Activated naive CD8-positive, alpha-beta T cell treated with anti-CD3 and anti-CD28 coated beads, Interleukin-2, amount 50 U/mL, for 16 hours (primary cell): ENCODE data around the gene SMKR1.
"Not testable (repeated sequence)": the region's sequence is repeated elsewhere in the genome, so short reads cannot be mapped to it uniquely, and the experiment has no call there.

Experiments
- DNase-seq: peaks from one replicate; pipeline ENCODE4 v3.0.0-alpha.2; 2020; ENCODE audit warnings: low read depth, low spot score

Gene SMKR1

DNA sequence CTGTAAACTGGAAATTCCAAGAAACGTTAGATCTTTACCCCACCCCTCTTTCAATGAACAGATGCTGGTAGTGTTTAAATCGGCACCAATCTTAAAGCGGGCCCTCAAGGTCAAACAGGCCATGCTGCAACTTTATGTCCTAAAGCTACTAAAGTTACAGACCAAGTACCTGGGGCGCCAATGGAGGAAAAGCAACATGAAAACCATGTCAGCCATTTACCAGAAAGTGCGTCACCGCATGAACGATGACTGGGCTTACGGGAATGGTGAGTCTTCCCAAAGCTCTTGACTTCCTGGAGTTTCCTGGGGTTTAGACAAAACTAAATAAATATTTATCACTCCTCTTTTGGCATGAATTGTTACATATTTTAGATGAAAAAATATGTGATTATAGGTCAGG, 19.6 kb upstream of the SMKR1 start:
- DNase-seq = no peak

DNA sequence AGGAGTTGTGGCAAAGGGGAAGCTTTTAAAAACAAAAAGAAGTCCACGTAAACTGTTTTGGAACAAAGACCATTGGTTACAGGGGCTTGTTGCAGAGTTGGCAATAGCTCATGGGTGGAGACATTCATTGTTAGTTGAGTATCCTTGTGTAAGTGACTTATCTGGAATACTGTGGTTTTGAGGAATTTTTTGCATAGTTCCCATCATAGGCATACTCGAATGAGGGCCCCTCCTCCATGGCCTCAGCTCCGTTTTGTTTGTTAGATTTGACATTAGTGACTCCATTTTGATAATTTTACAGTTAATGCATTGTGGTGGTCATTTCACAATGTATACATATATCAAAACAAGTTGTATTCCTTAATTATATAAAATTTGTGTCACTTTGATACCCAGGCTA, 12.8 kb upstream of the SMKR1 start:
- no peak for DNase-seq

DNA sequence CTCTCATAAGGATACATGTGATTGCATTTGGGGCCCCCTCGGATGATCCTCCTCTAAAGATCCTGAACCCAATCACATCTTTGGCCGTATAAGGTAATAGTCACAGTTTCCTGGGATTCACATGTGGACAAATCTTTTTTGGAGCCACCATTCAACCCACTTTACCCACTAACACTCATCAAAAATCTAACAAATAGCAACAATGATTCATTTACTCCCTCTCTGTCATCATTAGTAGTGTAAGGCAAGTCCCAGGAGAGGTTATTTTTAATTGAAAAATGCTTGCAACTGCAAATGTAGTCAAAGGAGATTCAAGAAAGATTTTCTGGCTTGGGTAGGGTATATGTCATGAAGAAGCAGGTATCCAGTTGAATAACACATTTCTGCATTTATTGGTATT, 9.9 kb upstream of the SMKR1 start:
- DNase-seq = no peak

DNA sequence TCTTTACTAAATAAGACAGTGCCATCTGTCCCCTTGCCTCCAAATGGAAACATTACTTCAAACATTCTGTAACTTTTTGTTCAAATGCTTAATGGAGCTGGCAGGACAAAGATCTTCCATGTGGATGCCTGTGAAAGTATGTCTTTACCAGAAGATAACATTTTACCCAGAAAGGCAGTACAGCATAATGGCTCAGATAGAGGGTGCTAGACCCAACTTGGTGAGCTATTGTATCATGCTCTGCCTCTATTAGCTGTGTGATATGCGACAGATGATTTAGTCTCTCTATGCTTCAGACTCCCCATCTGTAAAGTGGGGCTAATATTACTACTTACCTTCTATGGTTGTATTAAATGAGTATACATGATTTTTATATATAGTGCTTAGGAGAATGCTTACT, 8.8 kb upstream of the SMKR1 start:
- no peak for DNase-seq

DNA sequence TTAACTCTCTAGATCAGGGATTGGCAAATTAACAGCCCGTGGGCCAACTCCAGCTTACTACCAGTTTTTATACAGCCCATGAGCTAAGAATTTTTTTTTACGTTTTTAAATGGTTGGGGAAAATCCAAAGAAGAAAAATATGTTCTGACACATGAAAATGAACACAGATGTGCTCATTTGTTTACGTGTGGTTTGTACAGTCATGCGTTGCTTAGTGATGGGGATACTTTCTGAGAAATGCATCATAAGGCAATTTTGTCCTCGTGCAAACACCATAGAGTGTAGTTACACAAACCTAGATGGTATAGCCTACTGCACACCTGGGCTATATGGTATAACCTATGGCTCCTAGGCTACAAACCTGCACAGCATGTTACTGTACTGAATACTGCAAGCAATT, 8.3 kb upstream of the SMKR1 start:
- DNase-seq = no peak

DNA sequence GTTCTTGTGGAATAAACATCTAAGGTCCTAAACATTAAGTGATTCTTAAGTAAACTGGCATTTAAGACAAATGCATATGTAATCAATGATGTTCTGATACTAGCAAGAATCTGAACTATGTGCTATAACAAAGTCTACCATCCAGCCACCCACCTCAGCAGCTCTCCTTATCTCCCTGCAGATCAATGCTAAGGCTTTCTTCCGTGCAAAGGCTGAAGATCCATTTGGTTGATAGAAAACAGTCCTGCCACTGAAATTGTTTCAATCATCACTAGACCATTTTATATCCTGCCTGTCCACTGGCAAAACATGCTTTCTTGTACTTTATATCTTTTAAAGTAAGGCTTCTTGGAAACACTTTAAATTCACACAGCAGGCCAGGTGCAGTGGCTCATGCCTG, 6.3 kb upstream of the SMKR1 start:
- DNase-seq = no peak

DNA sequence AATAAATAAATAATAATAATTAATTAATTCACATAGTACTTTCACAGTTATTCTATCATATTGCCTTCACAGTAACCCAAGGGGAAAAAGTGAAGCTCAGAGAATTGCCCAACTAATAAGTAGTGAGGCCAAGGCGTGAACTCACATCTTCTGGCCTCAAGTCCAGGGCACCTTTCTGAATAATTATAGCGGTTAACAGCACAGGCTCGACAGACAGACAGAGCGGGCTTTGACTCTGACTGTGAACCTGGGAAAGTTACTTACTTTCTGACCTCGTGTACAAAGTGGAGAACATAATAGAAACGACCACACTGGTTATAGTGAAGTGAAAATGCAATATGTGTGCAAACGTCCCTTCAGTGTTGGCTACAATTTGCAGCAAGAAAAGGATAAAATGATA, 5.7 kb upstream of the SMKR1 start:
- no peak for DNase-seq

DNA sequence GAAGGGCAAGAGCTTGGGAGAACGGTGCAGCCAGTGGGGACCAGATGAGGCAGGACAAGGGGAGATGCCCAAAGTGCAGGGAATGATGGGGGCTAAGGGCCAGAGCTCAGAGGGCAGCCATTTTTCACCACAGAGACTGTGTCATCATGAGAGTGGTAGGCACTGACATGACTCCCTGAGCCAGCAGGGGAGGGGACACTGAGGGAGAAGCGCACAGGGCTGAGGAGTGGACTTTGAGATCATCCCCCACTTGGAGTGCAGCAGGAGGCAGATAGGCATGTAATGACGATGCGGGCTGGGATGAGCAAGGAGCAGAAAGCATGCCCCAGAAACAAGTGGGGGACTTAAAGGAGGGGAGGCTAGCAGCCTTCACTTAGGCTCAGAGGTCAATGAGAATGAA, 5.2 kb upstream of the SMKR1 start:
- no peak for DNase-seq

DNA sequence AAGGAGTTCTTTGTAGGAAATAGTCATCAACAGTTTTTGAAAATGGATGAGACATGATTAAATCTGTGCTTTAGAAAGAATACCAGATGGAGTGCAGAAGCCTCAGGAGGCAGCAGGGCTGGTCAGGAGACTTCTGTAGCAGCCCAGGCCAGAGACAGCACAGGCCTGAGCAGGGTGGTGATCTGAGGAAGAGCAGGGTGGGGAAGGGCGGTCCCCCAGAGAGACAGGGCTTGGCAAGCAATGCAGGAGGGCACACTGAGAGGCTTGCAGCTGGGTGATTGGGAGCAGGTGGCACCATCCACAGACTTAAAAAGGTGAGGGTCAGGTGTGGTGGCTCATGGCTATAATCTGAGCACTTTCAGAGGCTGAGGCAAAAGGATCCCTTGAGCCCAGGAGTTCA, 4.3 kb upstream of the SMKR1 start:
- no peak for DNase-seq

DNA sequence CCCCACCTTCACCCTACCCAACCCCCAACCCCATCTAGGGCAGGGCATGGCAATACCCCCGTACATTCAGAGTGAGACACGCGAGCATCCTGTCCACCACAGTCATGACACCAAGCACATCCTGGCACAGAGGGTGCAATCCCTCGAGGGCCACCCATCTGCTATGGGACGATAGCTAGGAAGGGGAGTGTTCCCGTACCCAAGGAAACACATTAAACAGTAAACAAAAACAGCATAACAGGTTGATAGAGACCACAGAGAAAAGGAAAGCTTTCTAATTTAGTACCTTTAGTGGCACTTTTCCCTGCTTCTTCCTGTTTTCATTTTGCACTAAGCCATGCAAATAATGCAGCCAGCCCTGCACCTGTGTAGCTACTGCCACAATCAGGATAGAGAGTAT, 2.3 kb upstream of the SMKR1 start:
- no peak for DNase-seq

DNA sequence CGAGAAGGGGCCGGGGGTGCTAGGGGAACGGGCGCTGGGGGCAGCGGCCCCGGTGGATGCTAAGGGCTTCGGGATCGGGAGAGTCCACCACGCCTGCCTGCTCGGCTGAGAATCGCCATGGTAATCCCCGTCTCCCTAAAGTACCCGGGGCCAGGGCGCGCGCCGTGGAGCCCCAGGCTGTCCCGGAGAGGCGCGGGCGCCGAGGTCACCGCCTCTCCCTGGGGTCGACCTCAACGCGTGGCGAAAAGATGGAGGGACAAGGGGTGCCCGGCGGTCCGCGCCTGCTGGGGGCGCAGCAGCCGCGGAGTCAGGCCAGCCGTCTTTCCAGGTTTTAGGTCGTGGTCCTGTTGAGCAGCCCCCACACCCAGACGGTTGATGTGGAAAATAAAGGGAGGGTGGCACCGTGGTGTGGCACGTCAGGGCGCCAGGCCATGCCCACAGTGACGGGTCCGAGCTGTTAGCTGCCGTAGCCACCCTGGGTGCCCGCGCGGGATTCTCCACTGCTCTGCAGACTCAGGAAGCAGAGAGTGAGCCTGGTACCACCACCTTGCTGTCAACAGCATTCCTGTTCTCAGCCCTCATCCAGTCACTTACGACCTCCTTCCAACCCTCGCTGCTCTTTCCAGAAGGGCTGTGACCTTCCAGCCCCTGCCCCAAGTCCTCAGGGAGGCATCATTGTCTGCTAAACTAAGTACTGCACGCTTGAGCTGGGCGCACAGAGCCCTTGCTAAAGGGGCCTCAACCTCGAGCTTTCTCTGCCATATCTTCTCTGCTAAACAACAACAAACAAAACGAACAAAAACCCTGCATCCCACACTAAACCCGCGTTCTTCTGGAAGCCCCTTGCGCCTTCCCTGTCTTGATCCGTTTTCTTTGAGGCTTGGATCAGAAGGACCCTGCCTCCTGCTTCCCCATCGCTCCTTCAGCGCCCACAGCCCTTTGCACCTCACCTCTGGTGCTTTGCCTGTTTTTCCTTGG, 666 bp downstream of the SMKR1 start:
- no peak for DNase-seq

DNA sequence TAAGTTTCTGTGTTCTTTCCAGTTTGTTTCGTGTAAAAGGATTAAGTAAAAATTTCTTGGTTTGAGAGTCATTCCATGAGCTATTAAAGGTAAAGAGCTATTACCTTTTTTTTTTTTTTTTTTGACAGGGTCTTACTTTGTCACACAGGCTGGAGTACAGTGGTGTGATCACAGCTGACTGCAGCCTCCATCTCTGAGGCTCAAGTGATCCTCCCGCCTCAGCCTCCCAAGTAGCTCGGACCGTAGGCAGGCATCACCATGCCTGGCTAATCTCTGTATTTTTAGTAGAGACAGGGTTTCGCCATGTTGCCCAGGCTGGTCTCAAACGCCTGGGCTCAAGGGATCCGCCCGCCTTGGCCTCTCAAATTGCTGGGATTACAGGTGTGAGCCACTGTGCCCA, 1.4 kb downstream of the SMKR1 start:
- no peak for DNase-seq

DNA sequence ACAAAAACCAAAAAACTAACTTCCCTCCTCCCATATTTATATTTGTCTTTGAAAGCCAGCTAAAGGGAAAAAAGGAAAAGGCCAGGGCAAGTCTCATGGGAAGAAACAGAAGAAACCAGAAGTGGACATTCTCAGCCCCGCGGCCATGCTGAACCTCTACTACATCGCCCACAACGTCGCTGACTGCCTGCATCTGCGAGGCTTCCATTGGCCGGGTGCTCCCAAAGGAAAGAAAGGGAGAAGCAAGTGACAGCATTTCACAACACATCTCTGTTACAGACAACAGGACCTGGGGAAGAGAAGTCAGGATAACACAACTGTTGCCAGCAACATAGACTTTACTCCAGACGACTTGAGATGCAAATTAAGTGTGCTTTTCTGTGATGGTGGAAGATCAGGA, 9.9 kb downstream of the SMKR1 start:
- no peak for DNase-seq

DNA sequence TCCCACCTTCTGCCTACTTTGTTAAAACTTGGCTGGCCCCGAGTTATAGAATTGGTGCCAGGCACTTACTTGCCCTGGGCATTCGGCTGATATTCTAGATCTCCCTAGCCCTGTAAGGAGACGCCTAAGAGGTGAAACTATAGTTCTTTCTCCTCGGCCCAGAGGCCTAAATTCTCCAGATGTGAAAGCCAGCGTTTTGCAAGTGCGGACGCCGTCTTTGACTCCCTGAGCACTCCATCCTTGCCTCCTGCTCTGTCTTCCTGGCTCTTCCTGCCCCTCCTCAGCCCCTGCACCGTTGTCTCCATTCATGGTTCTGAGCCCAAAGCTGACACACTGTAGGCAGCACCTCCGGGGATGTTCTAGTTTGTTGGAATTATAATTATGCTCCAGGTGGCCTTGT, 11.2 kb downstream of the SMKR1 start:
- DNase-seq = no peak

DNA sequence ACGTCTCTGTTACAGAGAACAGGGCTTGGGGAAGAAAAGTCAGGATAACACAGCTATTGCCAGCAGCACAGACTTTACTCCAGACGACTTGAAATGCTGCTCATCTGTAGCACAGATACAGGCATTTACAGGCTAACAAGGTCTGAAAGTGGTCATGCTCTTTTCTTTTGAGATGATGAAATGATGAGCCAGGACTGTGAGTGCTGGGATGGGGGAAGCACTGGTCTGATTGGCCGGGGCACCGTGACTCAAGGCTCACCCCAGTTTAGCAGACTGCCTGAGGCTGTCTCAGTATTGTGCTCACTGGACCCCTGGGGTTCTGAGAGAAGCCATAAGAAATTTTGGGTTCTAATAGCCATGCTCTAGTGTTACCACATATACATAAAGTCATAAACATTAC, 12.4 kb downstream of the SMKR1 start:
- no peak for DNase-seq

DNA sequence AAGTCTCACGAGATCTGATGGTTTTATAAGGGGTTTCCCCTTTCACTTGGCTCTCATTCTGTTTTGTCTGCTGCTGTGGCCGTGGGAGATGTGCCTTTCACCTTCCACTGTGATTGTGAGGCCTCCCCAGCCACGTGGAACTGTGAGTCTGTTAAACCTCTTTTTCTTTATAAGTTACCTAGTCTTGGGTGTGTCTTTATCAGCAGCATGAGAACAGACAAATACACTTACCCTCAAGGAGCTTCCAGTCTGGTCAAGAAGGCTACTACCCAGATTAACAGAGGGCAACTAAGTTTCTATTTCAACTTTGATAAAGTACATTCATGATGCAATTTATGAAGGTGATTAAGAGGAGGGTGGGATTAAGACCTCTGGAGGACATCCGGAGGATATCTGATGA, 13.1 kb downstream of the SMKR1 start:
- no peak for DNase-seq

DNA sequence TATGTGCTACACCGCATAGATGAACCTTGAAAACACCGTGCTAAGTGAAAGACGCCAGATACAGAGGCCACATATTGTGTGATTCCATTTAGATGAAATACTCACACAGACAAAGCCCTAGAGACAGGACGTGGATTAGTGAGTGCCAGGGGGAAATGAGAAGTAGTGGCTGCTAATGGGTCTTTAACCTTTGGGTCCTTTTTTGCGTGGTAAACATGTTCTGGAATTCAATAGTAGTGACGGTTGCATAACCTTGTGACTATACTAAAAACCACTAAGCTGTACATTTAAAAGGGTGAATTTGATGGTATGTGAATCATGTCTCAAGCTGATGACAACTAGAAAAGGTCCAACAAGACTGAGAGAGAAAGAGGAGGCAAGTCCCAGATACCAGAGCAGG, 15.6 kb downstream of the SMKR1 start:
- no peak for DNase-seq

DNA sequence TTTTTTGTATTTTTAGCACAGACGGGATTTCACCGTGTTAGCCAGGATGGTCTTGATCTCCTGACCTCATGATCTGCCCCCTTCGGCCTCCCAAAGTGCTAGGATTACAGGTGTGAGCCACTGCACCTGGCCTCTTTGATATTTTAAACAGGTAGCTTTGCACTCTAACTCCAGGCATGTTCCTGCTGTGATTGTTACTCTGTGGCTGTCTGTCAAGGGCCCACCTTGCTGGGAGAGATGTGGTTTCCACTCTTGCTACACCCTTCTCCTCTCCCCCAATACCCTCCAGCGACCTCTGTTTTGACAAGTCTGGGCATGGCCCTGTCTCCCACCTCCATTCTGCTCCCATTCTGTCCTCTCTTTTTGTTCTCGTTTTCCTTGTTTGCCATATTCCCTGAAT, 17.1 kb downstream of the SMKR1 start:
- no peak for DNase-seq

DNA sequence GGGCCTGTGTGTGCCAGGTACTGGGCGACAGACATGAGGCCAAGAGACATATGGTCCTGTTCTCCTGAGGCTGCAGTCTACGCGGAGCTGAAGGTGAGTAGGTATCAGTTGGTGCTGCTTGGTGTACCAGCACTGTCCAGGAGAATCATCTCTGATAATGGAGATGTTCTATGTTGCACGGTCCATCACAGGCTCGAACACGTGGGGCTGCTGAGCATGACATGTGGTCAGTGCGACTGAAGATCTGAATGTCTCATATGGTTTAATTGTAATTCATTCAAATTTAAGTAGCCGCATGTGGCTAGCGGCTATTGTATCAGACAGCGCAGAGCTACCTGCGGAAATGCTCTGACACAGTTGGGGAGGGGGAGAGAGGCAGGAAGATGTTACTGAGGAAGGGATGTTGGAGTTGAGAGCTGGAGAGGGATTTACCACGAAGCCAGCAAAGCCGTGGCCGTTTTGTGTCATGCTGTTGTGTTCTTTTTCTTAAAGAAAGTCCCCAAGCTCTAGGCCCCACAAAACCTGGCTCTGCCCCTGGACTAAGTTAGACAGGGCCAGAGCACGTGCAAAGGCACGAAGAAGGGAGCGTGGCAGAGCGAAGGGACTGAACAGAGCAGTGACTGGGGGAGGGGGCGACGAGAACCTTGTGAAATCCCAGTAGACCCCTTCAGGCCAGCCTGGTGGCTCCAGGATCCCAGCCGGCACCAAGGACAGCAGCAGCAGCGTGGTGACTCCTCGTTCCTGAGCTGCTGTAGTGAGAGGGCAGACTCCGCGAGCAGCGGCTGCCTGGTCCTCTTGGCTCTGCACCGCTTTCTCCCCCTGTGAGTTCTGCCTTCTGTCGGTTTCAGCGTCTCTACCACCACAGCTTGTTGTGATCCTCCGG, 20.0 kb downstream of the SMKR1 start:
- DNase-seq = no peak

DNA sequence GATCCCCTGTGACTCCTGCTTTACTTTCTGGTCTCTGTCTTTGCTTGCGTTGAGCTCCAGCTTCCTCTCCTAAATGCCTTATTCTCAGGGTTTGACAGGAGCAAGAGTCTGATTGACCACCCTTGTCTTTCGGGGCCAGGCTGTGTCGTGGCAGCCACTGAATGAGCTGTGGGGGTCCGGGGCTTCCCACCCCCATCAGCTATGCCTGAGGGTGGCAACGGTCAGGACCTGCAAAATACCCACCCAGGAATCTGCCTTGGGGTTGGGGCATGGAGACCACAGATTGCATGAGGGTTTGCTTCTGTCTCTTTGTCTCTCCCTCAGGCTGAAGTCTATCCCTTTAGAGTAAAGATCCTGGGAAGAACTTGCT, 20.6 kb downstream of the SMKR1 start:
- DNase-seq = no peak

DNA sequence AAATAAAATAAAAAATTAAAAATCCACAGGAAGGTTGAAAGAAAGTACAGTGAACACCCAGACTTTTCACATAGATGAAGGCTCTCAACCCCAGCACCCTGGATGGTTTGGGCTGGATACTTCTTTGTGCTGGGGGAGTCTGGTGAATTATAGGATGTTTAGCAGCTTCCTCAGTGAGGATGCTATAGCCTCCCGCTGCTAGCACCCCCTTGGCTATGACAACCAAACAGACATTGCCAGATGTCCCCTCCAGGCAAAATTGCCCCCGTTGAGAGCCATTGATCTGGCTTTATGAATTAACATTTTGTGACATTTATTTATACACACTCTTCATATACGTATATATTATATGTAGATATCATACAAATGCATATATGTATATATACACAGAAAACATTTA, 21.6 kb downstream of the SMKR1 start:
- DNase-seq = no peak

DNA sequence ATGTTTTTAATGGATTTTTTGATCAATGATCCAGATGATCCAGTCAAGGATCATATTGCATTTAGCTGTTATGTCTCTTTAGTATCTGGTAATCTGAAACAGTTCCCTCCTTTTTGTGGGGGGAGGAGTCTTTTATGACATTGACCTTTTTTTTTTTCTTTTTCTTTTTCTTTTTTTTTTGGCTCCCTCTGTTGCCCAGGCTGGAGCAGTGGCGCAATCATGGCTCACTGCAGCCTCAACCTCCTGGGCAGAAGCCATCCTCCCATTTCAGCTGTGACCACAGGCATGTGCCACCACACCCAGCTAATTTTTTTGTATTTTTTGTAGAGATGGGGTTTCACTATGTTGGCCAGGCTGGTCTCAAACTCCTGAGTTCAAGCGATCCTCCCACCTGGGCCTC, 22.1 kb downstream of the SMKR1 start:
- DNase-seq = not testable (repeated sequence)
